HG03558 (cell line): Measurements from ENCODE around the gene PHF21B.

Experiments used
- ATAC-seq: cut with Tn5 transposase; IDR thresholded peaks from one replicate; pipeline ENCODE4 v1.9.1; 2021; ENCODE audit warnings: moderate number of reproducible peaks; ENCODE audit not compliant: unreplicated experiment; ENCODE audit errors: extremely low read depth

The PHF21B gene

GRCh38 chr22:44941207-44941606 lies 68.6 kb downstream of the PHF21B start:
- no peak for ATAC-seq

- ATAC-seq, result no peak
Measured at GRCh38 chr22:44940130-44940529, 69.7 kb downstream of the PHF21B start.

DNA sequence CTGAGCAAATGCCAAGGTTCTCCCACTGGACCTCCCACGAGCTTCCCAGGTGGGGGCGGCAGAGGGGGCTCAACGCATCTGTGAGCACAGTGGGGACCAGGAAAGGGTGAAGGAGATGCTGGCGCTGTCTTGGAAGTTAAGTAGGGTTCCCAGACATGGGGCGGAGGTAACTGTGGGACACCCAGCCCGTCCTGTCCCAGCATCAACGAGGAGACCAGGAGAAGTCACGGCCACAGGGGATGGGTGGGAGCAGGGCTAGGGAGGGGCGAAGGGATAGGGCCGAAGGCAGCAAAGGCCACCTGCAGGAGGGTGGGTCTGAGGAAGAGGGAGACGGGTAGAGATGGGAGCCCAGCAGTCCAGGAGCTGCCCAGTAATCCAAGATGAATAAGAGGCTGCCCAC lies 70.4 kb downstream of the PHF21B start:
- ATAC-seq, result no peak

GRCh38 chr22:44938886-44939285 lies 70.9 kb downstream of the PHF21B start:
- ATAC-seq, result no peak

DNA sequence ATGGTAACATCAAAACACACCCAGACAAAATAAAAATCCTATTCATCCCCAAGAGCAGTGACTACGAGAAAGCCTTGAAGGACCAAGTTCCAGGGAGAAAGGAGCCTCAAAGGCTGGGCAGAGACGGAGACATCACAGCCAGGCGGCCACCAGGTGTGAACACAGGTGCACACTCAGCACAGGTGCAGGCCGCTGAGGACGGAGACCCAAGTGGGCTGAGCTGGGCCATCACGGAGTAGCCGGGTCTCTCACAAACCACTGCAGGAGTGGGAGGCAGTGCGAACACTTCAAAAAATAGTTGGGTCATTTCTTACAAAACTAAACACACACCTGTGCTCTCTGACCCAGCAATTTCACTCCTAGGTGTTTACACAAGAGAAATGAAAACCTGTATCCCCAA lies 72.6 kb downstream of the PHF21B start:
- no peak for ATAC-seq

DNA sequence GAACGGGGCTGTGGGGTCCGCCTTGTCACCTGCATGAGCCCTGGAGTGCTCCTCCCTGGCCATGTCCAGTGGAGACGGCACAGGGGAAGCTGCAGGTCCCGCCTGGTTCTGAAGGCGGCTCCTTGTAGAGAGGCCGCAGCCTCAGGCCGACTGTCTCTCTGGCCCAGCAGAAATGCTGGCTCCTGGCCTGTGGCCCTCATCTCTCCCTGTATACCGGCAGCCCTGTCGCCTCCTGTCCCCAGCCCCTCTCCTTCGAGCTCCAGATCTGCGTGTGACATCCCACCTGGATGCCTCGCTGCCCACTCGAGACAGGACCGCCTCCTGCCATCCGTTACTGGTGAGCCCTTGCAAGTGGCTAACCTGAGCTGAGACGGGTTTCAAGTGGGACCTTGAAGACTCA lies 73.6 kb downstream of the PHF21B start:
- no peak for ATAC-seq

DNA sequence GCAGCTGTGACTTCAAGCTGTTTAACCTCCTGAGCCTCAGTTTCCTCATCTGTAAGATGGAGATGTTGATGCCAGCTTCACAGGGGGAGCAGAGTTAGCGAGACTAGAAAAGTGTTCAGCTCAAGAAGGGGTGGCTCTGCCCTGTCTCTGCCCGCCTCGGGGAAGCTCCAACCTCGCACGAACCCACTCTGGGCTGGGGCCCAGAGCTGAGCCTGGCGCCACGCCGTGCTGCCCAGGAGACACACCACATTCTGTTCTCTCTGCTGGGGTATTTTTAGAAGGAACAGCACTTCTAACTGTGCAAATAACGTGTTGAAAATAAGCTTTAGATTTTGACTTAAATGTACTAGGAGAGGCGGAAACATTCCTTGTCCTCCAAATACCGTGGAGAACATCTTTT lies 74.1 kb downstream of the PHF21B start:
- no peak for ATAC-seq

DNA sequence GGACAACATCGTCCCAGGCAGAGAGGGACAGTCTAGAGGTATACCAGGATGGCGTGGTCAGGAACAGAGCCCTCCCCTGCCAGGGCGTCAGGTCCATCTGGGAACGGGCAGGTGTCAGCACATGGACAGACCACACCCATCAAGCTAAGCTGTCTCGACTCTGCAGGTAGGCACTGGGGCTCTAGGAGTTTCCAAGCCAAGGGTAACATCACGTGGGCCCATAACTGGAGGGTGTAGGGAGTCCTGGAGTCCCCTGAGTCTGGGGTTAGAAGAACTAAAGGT lies 75.4 kb downstream of the PHF21B start:
- ATAC-seq, result no peak

DNA sequence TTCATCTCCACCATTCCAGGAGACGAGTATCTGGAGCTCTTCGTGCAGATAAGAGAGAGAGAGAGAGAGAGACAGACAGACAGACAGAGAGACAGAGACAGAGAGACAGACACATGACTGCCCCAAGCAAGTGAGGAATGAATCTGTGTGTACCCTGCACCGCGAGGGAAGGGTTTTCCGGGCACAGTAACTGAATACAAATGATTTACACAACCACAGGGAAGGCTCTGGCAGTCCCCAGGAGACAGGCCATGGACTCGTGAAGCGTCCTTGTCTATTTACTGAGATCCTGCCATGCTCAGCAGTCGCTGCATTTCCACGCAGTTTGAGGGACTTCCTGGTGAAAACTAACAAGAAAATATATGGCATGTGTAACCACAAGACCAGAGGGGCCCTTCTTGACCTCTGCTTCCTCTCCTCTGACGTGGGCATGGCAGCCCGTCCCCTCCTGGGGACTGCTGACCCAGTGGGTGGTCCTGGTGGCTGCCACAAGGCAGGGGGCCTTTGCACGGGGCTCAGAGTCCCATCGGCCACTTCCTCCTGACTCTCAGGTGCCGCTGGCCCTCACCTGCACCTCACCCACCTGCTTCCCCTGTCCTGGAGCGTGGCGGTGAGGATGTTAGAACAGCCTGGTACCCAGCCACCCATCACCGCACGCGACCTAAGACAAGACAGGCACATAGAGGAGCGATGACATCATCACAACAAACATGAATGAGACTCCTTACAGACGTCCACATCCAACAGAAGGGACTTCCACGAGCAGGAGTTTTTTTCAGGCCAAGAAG lies 75.9 kb downstream of the PHF21B start:
- no peak for ATAC-seq

GRCh38 chr22:44932493-44932892 lies 77.3 kb downstream of the PHF21B start:
- no peak for ATAC-seq

GRCh38 chr22:44931766-44932165 lies 78.0 kb downstream of the PHF21B start:
- no peak for ATAC-seq

- no peak for ATAC-seq
Measured at GRCh38 chr22:44931077-44931540, 78.7 kb downstream of the PHF21B start.

DNA sequence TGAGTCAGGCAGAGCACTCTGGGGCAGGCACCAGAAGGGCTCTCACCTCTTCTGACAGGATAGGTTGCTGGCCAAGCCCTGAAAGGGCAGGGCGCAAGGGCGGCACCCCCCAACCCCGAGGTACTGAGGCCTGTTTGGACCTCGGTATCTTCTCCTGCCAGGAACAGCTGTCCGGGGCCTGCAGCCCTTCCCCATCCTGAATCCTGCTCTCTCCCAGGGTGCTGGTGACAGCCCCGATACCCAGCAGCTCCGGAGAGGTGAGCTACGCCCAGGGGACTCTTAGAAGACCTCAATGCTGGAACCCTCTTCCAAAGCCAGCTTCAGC lies 79.1 kb downstream of the PHF21B start:
- no peak for ATAC-seq

DNA sequence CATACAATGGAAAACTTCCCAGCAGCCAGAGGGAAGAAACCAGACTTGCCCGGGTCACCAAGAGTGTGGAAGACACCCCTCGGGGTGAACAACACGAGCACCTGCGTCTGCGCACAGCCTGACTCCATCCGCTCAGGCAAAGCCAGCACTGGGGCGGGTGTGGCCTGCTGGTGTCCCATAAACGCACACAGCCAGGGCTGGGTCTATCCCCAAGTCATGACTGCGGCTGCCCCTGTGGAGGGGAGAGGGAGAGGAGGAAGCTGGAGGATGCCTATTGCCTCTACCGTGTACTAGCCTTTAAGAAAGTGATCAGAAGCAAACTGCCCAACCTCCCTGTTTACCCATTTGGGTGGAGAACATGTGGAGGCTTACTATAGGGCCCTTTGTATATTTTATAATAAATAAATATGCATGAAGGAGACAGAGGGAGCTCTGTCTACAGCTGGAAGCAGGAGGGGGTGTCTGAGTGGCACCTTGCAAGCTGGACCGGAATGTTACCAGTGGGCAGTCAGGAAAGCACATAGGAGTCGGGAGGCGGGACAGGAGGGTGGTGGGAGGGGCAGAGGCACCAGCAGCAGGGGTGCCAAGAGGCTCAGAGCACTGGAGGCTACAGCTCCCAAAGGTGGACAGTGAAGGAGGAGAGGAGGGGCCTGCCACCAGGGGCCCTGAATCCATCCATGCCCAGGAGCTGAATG lies 79.6 kb downstream of the PHF21B start:
- ATAC-seq, result no peak

GRCh38 chr22:44929359-44930015 lies 80.3 kb downstream of the PHF21B start:
- ATAC-seq, result no peak

GRCh38 chr22:44928711-44929358 lies 81.0 kb downstream of the PHF21B start:
- no peak for ATAC-seq

GRCh38 chr22:44928136-44928463 lies 81.7 kb downstream of the PHF21B start:
- ATAC-seq, result no peak

GRCh38 chr22:44927463-44928135 lies 82.2 kb downstream of the PHF21B start:
- no peak for ATAC-seq

DNA sequence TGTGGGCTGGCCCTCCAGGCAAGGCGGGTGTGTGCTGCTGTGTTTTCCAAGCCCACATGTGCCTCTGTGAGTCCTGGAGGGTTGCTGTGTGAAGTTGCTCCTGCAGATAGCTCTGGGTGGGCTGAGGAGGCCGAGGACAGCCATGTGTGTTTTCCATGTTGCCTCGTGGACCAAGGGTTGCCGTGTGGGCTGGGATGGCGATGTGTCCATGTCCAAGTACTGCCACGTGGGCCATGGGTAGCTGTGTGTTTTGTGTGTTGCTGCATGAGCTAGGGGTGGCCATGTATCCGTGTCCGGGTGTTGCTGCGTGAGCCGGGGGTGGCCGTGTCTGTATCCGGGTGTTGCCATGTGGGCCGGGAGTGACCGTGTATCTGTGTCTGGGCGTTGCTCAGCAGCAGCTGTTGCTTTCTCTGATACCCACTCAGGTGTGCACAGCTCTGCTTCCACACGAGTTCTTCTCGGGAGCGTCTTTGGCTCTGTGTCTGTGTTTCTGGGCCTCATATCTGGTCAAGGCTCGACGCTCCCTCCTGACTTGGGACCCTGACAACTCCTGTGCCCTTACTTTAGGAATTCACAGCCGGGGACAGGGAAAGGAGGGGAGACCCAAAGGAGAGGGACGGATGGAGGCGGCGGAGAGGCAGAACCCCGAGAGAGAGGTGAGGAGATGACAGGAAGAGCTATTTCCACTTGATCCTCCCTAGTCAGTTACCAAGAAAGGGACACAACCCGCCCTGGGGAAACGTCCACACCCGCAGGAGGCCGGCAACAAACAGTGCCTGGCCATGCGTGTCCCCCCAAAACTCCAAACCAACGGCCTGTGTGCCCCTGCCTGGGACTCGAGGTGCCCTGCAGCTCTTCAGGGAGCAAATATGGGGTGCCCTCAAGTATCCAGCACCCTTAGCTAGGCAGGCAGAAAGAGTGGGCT lies 83.1 kb downstream of the PHF21B start:
- no peak for ATAC-seq

- no peak for ATAC-seq
Measured at GRCh38 chr22:44926124-44926475, 83.7 kb downstream of the PHF21B start.
